HepG2 (cell line): Measurements from ENCODE around the gene RBM41. TPM values are rescaled to one million over a fixed set of nuclear protein-coding genes. Genes with fewer than 3 reads are reported as not detected.

Experiments used
- ATAC-seq: fragments of 200-7000 bp; cut with Tn5 transposase; 3 replicates; pipeline ENCODE4 v1.9.1; 2020; ENCODE audit warnings: mild to moderate bottlenecking, moderate library complexity
- BruUV-seq: library from RNA; stranded (reverse); fragments of 400-500 nt; replicated peaks from 2 replicates; lab custom pipeline; 2021; lab: Mats Ljungman, UMichigan
- CTCF ChIA-PET: fragments of 300-600 bp; formaldehyde crosslinking; extraction: SDS; loops from one replicate; lab custom pipeline; 2021; ENCODE audit warnings: low total read pairs, inconsistent platforms, low intra/inter-chr PET ratio; lab: Yijun Ruan, JAX
- POLR2A ChIA-PET: fragments of 350-600 bp; sonication (Branson Sonifier 250); formaldehyde crosslinking; loops from one replicate; lab custom pipeline; 2020; ENCODE audit warnings: antibody characterized with exemption, inconsistent platforms; lab: Yijun Ruan, JAX
- DNase-seq: peaks from one replicate; pipeline ENCODE4 v3.0.0-alpha.2; 2015; ENCODE audit warnings: low spot score
- FAIRE-seq: peaks from 3 replicates; lab custom pipeline; 2011; peaks lifted over from hg19 to GRCh38; lab: Jason Lieb, UNC
- H2AFZ ChIP-seq: one replicate; pipeline ENCODE4 v1.6.1; 2011; ENCODE audit warnings: low read length, inconsistent platforms
- H3K27ac ChIP-seq: fragments of 300-600 bp; 3 replicates; pipeline ENCODE4 v1.8.0; 2011; ENCODE audit warnings: mixed run types, mild to moderate bottlenecking, mixed read lengths, low read length, inconsistent platforms; ENCODE audit not compliant: insufficient read depth; ENCODE audit errors: extremely low read length
- H3K27me3 ChIP-seq, 2 experiments: fragments of 200-600 bp in 1 of 2; 2 replicates in 1 of 2; 3 replicates in 1 of 2; pipeline versions ENCODE4 v1.6.0 to v1.8.0; 2011; ENCODE audit warnings: low read length in 2 of 2, mild to moderate bottlenecking in 2 of 2, moderate library complexity in 2 of 2, inconsistent platforms in 1 of 2; ENCODE audit not compliant: insufficient read depth in 2 of 2, control insufficient read depth in 1 of 2
- H3K36me3 ChIP-seq, 2 experiments: fragments of 200-600 bp in 1 of 2; replicated peaks in 1 of 2; 2 replicates in 1 of 2; 3 replicates in 1 of 2; pipeline versions ENCODE4 v1.5.1 to v1.8.0; 2011; ENCODE audit warnings: low read length in 2 of 2, inconsistent platforms in 1 of 2; ENCODE audit not compliant: insufficient read depth in 2 of 2, control insufficient read depth in 1 of 2
- H3K4me1 ChIP-seq: 2 replicates; pipeline ENCODE4 v1.5.1; 2012; ENCODE audit warnings: low read length, inconsistent platforms; ENCODE audit not compliant: insufficient read depth
- H3K4me2 ChIP-seq: 2 replicates; pipeline ENCODE4 v1.6.0; 2011; ENCODE audit warnings: low read depth, low read length, inconsistent platforms
- H3K4me3 ChIP-seq, 3 experiments: fragments of 200-600 bp in 1 of 3; sonication (generic), shearing (Covaris generic) in 1 of 3; replicated peaks in 1 of 3; 2 replicates each; pipeline ENCODE4 v1.5.1; 2011 to 2016; ENCODE audit warnings: low read length in 3 of 3, inconsistent platforms in 2 of 3, low read depth in 2 of 3, mild to moderate bottlenecking in 2 of 3, control low read depth in 1 of 3, mixed read lengths in 1 of 3; ENCODE audit not compliant: insufficient read depth in 1 of 3
- H3K79me2 ChIP-seq: one replicate; pipeline ENCODE4 v1.6.1; 2011; ENCODE audit warnings: low read length, inconsistent platforms; ENCODE audit not compliant: insufficient read depth
- H3K9ac ChIP-seq: 2 replicates; pipeline ENCODE4 v1.6.0; 2011; ENCODE audit warnings: mild to moderate bottlenecking, low read depth, low read length, inconsistent platforms; ENCODE audit not compliant: insufficient read depth
- H3K9me3 ChIP-seq: 2 replicates; pipeline ENCODE4 v1.5.1; 2012; ENCODE audit warnings: mild to moderate bottlenecking, low read length
- H4K20me1 ChIP-seq: 2 replicates; pipeline ENCODE4 v1.6.0; 2011; ENCODE audit warnings: inconsistent platforms, mild to moderate bottlenecking, low read length, moderate library complexity; ENCODE audit not compliant: insufficient read depth
- KDM1A ChIP-seq: IDR thresholded peaks from 2 replicates; pipeline ENCODE4 v1.6.1; 2016; ENCODE audit warnings: missing compliant biosample characterization
- MAFF ChIP-seq: IDR thresholded peaks from 2 replicates; pipeline ENCODE4 v1.6.1; 2011; ENCODE audit warnings: low read depth, low read length, improper control_type of control experiment
- MAFK ChIP-seq, 2 experiments: IDR thresholded peaks in 1 of 2; conservative IDR thresholded peaks in 1 of 2; 2 replicates each; pipeline ENCODE4 v1.6.1; 2011; ENCODE audit warnings: improper control_type of control experiment in 2 of 2, low read length in 2 of 2
- RELA ChIP-seq: sonication (generic); formaldehyde crosslinking; IDR thresholded peaks from 2 replicates; pipeline ENCODE4 v1.4.0; 2020; ENCODE audit warnings: missing genetic modification reagents
- SMC3 ChIP-seq: IDR thresholded peaks from 2 replicates; pipeline ENCODE4 v1.6.1; 2011; ENCODE audit warnings: low read length, improper control_type of control experiment
- STAG1 ChIP-seq: sonication (generic); formaldehyde crosslinking; IDR thresholded peaks from 2 replicates; pipeline ENCODE4 v1.4.0; 2020; ENCODE audit warnings: missing genetic modification reagents
- TRAFD1 ChIP-seq: sonication (generic); formaldehyde crosslinking; IDR thresholded peaks from 2 replicates; pipeline ENCODE4 v1.5.1; 2020; ENCODE audit warnings: missing genetic modification reagents, mild to moderate bottlenecking, borderline replicate concordance
- ZNF124 ChIP-seq: sonication (generic); formaldehyde crosslinking; IDR thresholded peaks from 2 replicates; pipeline ENCODE4 v1.4.0; 2020; ENCODE audit warnings: missing genetic modification reagents
- WGBS: methylation state at CpG from one replicate; pipeline ENCODE4 v1.1.6; 2017; ENCODE audit warnings: low lambda C conversion rate; 5-methylcytosine and 5-hydroxymethylcytosine counted together
- in situ Hi-C: cut with HindIII; loops from 2 replicates; pipeline ENCODE4 v1.10.0; 2017; ENCODE audit warnings: low pct_unique_long_range_greater_than_20kb; ENCODE audit not compliant: extremely low pct_ligation_motif_present
- intact Hi-C: fragments of 100-400 bp; cut with micrococcal nuclease; formaldehyde crosslinking; loops from one replicate; pipeline ENCODE4 v1.10.0; 2022; ENCODE audit not compliant: unreplicated experiment
- polyA plus RNA-seq, 8 experiments: library from polyadenylated mRNA; depleted of rRNA in 3 of 8; stranded (reverse) in 7 of 8; unstranded in 1 of 8; fragments of >200 nt; fragmentation: Illumina TruSeq in 4 of 8; extraction: Trizol in 4 of 8; gene quantifications; 2 replicates each; pipeline versions ENCODE4 v1.2.1 to v1.2.3, GENCODE V29; 2011 to 2016; ENCODE audit warnings: low read depth in 4 of 8, missing spikeins in 1 of 8, mixed read lengths in 1 of 8; ENCODE audit not compliant: insufficient read depth in 1 of 8
- total RNA-seq, 5 experiments: library from RNA; depleted of rRNA; stranded (reverse); fragments of >200 nt; fragmentation: Illumina TruSeq; extraction: Trizol; gene quantifications; 2 replicates each; pipeline ENCODE4 v1.2.3, GENCODE V29; 2016; ENCODE audit warnings: low read depth in 1 of 5
- TF ChIP-seq, protein P1 (sequence below): sonication (generic); formaldehyde crosslinking; IDR thresholded peaks from 2 replicates; pipeline ENCODE4 v1.5.0; 2020; ENCODE audit warnings: mild to moderate bottlenecking, missing genetic modification reagents, moderate library complexity

RBM41 gene
- total and polyA plus RNA-seq, 2 of the 13 experiments (the other 11 are each of a cell fraction or from before 2014, with no cell fraction given), result 6.5 to 15.4 TPM

DNA sequence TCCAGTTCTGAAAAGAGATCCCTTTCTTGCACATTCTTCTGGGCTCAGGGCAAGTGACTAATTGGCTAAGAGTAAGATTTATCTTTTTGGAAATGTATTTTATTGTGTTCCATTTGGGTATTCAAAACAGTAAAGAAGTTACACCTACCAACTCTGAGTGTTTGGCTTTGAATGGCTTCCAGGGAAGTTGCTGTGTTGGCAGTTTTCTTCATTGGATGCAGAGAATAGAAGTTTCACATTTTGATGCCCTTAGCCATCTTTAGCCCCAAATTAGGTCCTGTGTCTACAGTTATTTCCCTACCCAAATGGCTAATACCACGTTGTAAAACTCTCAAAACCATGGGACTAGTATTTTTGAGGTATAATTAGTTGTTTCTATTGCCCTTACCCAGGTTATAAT is 88.9 kb downstream of the RBM41 start:
- ATAC-seq, result no peak
- Histone ChIP-seq H3K4me3 (no peak overlapping the region), H3K79me2 (no peaks in the 10 kb centered on the region), H3K4me2 (no peak overlapping the region), H3K4me1 (no peaks in the 10 kb centered on the region), H2AFZ (no peak overlapping the region), H3K27ac (no peak overlapping the region), H3K27me3 (no peaks in the 10 kb centered on the region), H3K9ac (no peak overlapping the region), H4K20me1 (no peaks in the 10 kb centered on the region), H3K36me3 (no peaks in the 10 kb centered on the region), H3K9me3 (no peaks in the 10 kb centered on the region)
- TF ChIP-seq MAFK (conservative IDR thresholded peaks at IDR 0.05 in 1 of 2, IDR thresholded peaks at IDR 0.05 in 1 of 2; ENCODE audit: low read length in 2 of 2) (peak; percentile 31 to 47; a peak in 1 of 4 replicates), RELA (CRISPR knock-in tag) (no peak), ZNF124 (CRISPR knock-in tag) (no peak), MAFF (0 out of 2 replicates have a peak, but pooled peaks have one; percentile 25)
- no TSS peak for BruUV-seq
- intact Hi-C loops, result loop anchor here (5.0 kb wide), 1 partner anchor 618 kb away; no protein-coding TSS in a partner anchor
- in situ Hi-C loops, result no loop called here
- POLR2A ChIA-PET, result no interaction called here
- no peak for FAIRE-seq
- 0% methylated on average over 1 of the region's 1 CpG for WGBS
- CTCF ChIA-PET, result no interaction called here
- no peak for DNase-seq

DNA sequence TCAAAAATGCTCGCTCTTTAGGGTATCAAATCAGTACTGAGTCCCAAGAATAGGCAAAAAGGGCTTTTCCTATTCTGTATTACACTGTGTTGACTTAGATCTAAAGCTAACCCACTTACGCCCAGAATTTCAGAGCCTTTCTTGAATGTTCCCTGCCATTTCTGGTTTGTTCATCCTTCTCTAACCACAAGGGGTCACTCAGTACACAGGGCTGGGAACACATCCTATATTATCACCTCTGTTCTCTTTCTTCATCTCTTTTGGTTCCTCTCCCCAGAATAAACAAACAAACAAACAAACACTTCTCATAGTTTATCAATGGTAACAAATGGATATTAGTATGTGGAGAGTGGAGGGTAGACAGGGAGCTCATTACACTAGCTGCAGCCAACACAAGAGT is 93.1 kb downstream of the RBM41 start:
- 0% methylated on average over 2 of the region's 2 CpGs for WGBS
- H2AFZ ChIP-seq, result no peak overlapping the region

More for the DNA sequence above, 93.1 kb downstream of the RBM41 start:
- Histone ChIP-seq H3K9ac (no peak overlapping the region), H3K9me3 (no peaks in the 10 kb centered on the region), H3K4me1 (no peaks in the 10 kb centered on the region), H3K36me3 (no peaks in the 10 kb centered on the region), H3K4me3 (no peak overlapping the region), H4K20me1 (no peaks in the 10 kb centered on the region), H3K27me3 (no peaks in the 10 kb centered on the region), H3K79me2 (no peaks in the 10 kb centered on the region), H3K27ac (no peak overlapping the region), H3K4me2 (no peak overlapping the region)
- ATAC-seq, result no peak
- intact Hi-C loops, result loop anchor here (5.0 kb wide), 1 partner anchor 622 kb away; no protein-coding TSS in a partner anchor
- FAIRE-seq, result peak; percentile 62
- peak; percentile 12 for DNase-seq
- no peak for TF ChIP-seq KDM1A (CRISPR knock-in tag)
- peak; percentile 40; the same call in 1 of the 2 replicates for TF ChIP-seq SMC3
- no peak for TF ChIP-seq TRAFD1 (CRISPR knock-in tag)
- TF ChIP-seq, protein P1, sequence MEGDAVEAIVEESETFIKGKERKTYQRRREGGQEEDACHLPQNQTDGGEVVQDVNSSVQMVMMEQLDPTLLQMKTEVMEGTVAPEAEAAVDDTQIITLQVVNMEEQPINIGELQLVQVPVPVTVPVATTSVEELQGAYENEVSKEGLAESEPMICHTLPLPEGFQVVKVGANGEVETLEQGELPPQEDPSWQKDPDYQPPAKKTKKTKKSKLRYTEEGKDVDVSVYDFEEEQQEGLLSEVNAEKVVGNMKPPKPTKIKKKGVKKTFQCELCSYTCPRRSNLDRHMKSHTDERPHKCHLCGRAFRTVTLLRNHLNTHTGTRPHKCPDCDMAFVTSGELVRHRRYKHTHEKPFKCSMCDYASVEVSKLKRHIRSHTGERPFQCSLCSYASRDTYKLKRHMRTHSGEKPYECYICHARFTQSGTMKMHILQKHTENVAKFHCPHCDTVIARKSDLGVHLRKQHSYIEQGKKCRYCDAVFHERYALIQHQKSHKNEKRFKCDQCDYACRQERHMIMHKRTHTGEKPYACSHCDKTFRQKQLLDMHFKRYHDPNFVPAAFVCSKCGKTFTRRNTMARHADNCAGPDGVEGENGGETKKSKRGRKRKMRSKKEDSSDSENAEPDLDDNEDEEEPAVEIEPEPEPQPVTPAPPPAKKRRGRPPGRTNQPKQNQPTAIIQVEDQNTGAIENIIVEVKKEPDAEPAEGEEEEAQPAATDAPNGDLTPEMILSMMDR (CRISPR knock-in tag), result peak; percentile 68
- TF ChIP-seq STAG1 (CRISPR knock-in tag), result peak; percentile 75
- POLR2A ChIA-PET, result no interaction called here
- BruUV-seq, result no TSS peak
- in situ Hi-C loops, result no loop called here
- CTCF ChIA-PET, result no interaction called here
